CD4-positive, alpha-beta T cell treated with Interferon alpha-2 for 1 hour (primary cell): Measurements from ENCODE around the gene PDCD11.
A peak's percentile ranks its signal among the peaks of the same experiment; 100 is the strongest.

ENCODE experiments used
- DNase-seq, 2 donors: peaks; one replicate each; pipeline ENCODE4 v3.0.0-alpha.2; 2020 to 2022

Gene PDCD11

DNA sequence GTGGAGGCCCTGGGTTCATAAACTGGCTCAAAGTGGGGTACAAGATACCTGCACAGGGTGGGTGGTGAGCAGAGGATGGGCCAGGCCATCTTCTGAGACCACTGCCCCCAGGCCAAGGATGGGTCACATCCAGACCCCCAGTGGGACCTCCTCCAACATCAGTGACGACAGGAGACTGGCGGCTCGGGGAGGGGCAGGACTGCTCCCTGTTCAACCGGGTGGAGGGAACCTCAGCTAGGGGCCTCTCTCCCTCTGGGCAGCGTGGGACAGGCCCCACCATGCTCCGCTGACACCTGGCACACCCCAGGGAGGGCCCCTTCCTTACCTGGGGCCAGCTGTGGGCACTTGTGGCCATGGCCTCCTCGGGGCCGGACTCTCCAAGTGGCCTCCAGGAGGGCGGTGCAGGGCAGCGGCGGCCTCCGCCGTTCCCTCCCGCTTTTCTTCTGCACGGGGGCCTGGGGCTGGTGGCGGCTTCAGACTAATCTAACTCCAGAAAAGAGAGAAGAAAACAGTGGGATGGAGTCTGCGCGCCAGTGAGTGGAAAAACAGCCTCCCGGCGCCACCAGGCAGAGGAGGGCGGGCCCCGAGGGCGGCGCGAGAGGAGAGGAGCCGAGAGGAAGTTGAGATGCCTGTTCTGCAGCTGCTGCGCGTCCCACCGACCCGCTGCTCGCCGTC is 55.5 kb downstream of the PDCD11 start, which contains the start of gene CALHM2:
Gene CALHM2, minus strand, starts transcription at position 540 of the 675 bp plus-strand sequence. CDS start 2,429 bp downstream, outside the sequence.
- DNase-seq = peak; percentile 36 to 46

GRCh38 chr10:103452506-103453230 is 56.2 kb downstream of the PDCD11 start:
- no peak for DNase-seq

DNA sequence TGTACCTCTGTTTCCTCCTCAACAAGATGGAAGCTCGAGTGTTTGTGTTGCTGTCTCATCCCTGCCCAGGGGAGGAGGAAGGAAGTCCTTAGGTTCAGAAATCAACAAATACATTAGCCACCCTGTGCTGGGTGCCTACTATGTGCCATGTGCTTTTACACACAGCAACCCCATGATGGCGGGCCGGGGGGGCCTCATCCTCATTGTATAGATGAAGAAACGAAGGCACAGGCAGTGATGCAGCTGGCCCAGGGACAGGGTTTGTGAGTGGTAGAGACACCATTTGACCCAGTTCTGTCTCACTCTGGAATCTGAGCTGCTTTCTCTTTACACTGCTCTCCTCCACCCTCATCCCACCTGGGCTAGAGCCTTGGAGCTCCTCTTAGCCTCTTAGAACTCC is 57.6 kb downstream of the PDCD11 start:
- no peak for DNase-seq

- DNase-seq = no peak
These were observed 58.8 kb downstream of the PDCD11 start for GRCh38 chr10:103455235-103455634.

DNA sequence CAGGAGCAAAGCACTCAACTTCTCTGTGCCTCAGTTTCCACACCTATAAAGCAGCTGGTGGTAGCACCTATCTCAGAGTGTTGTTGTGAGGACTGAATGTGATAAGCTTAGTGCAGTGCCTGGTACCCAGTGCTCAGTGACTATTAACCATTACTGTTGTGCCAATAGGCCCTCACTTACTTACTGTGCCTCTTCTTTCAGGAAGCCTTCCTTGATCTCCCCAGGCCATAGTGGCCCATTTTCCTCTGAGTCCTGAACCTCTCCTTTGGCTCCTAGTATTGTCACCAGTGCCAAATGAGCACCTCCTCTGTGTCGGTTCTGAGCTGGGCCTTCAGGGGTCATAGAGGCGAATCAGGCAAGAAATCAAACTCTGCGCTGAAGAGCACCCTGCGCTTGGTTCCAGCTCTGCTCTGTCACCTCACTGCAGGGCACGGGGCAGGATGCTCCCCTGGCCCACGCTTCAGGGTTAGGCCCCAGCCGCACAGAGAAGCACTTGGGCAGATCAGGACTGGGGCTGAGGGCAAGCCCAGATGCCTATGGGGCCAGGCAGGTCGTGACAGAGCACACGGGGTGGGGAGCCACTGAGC is 59.7 kb downstream of the PDCD11 start:
- no peak for DNase-seq

DNA sequence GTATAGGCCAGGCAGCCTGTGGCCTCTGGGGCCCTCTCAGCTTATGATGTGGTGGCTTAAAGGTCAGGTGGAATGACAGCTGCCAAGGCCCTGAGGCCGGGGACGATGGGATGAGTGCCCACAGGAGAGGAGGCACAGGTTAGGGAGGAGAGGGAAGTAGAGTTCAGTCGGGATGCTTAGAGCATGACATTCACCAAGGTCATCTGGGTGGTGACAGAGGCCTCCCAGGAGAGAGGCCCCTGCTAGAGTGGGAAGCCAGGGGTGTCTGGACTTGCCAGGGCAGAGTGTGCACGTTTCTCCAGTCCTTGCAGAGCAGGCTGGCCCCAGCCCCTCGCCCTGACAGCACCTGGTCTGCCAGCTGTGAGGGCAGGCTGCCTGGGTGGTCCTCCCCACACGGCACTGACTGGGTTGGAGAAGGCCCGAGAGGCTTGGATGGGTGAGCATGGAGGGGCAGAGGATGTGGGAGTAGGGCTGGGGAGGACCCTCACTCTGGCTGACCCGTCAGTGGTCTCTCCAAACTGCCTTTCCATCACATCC is 60.8 kb downstream of the PDCD11 start:
- DNase-seq = no peak

DNA sequence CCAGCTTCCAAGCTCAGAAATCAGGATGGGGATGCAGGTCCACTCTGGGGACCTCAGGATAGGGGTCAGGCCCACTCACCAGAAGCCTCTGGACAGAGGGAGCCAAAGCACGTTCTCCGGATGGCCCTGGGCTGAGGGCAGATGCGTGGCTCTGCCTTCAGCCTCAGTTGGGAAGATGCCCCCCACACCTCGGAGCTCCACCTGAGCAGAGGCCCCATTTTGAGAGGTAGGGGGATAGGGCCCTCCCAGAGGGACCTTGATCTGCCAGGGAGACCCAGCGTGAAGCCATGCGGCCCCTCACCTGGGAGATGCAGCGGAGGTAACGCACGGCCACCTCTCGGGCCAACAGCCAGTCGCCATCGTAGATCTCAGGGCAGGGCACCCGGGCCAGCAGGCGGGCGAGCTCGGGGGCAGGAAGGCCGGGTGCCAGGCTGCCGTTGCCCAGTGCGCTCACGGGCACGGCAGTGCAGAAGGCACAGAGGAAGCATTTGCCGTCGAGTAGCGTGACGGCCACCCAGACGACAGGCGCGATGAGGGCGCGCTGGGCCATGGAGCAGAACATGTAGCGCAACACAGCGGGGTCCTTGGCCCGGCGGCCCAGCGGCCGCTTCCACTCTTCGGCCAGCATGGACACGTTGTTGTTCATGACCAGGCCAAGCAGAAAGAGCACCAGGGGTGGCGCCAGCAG is 61.6 kb downstream of the PDCD11 start:
- no peak for DNase-seq

DNA sequence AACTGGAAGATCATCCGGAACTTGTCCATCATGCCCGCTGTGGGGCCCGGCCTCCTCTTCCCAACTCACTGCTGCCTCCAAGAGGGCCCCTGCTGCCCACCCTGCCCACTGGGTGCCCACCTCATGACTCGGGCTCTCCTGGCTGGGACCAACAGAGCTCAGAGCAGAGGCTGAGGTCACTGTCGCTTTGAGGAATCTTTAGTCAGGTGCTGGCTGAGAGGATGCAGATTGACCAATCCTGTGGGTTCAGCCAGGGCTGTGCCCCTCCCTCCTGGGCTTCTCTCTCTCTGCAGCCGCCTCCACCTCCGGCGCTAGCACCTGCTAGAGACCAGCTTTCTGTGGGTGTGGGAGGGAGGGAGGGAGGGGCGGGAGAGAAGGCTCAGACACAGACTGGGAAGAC is 62.3 kb downstream of the PDCD11 start, which contains the start of gene CALHM1:
Gene CALHM1, minus strand, starts transcription at position 181 of the 400 bp plus-strand sequence. Its CDS starts 149 bp downstream, at position 32.
- no peak for DNase-seq

DNA sequence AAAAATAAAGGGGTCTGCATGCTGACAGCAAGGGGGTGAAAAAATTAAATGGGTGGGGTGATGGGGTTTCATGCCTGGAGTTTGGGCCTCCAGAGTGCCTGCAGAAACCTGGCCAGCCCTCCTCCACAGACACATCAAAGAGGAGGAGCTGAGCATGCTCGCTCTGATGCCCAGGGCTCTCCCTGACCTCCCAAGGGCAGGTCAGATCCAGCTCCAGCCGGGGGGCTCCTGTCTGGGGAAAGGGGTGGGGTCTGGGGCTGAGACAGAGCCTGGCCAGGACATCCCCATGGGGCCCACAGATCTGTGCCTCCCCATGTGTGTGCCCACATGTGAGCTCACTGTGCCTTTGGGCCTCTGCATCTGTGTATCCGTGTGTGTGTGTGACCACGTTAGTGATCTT is 63.2 kb downstream of the PDCD11 start:
- DNase-seq = no peak

GRCh38 chr10:103463499-103463898 is 67.1 kb downstream of the PDCD11 start:
- no peak for DNase-seq

DNA sequence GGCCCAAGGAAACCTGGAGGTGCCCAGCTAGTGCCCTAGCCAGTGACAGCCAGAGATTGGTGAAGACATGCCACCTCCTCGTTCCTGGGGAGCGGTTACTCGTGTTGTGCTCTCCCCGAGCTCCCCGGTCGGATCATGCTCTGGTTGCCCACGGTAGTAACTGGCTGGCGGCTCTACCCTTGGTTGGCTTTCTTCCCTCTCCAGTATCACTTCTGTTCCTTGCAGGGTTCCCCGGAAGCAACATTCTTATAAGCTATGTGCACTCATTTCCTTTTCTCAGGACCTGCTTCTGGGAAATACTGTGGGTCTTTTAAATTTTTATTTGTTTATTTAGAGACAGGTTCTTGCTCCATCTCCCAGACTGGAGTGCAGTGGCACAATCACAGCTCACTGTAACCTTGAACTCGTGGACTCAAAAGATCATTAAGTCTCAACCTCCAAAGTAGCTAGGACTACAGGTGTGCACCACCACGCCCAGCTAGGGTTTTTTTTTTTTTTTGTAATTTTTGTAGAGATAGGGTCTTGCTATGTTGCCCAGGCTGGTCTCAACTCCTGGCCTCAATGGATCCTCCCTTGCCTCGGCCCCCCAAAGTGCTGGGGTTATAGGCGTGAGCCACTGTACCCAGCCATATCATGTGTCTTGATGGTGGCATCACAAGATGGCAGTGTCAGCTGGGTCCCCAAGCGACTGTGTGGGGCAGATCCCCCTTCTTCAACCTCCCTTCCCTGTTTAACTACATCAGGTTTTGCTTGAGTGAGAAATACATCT is 69.2 kb downstream of the PDCD11 start:
- peak; percentile 11 to 30 for DNase-seq

DNA sequence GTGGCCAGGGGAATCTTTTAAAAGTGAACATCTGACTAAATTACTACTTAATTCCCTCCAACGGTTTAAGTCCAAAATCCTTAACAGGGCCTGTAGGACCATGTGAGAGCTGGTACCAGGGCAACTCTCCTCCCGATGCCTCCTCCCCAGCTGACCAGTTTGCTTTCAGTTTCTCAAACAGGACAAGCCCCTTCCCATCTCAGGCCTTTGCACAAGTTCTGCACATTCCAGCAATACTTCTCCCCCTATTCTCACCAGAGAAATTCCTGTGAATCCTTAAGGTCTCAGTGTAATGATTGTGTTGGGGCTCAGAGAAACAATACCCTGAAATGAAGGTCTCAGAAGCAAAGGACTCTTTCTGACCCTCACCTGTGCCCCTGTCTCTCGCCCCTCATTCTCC is 70.3 kb downstream of the PDCD11 start:
- no peak for DNase-seq

- no peak for DNase-seq
These were observed 71.0 kb downstream of the PDCD11 start for GRCh38 chr10:103467406-103467805.

GRCh38 chr10:103469201-103469600 is 72.8 kb downstream of the PDCD11 start:
- DNase-seq = no peak

GRCh38 chr10:103470761-103471653 is 74.6 kb downstream of the PDCD11 start:
- DNase-seq = peak; percentile 72 to 82

GRCh38 chr10:103472005-103472404 is 75.6 kb downstream of the PDCD11 start:
- DNase-seq = no peak

- DNase-seq = no peak
These were observed 76.8 kb downstream of the PDCD11 start for GRCh38 chr10:103473261-103473671.

DNA sequence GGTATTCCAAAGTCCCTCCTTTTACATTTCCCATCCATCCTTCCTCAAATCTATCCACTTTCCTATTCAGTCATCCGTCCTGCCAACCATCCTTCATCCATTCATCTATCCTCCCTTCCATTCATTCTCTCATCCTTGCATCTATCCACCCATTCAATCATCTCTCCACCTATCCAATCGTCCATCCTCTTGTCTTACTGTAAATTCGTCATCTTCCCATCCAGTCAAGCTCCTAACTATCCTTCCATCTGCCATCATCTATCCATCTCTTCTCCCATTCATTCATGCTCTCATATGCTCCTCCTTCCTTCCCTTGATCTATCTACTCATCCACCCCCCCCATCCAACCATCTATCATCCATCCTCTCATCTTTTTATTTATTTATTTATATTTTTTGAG is 77.7 kb downstream of the PDCD11 start:
- DNase-seq = no peak

DNA sequence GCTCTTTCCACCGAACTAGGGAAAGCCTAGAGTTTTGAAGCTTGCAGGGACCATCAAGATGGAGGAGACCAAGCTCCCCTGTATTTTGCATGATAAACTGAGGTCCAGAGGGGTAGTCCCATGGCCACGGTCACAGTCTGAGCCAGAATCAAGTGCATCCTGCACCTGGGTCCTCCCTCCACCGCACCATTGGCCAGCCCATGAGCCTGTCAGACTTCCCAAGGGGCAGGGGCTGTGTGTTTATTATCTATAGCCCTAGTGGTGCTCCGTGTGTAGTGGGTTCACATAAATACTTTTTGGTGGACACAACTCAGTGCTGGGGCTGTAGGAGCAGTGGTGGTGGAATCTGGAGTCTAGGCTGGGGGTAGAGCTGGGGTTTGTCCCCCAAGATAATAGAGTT is 79.0 kb downstream of the PDCD11 start:
- DNase-seq = no peak

- peak in 1 of 2 donors; percentile 26 for DNase-seq
These were observed 79.8 kb downstream of the PDCD11 start for GRCh38 chr10:103476046-103476768.
